ENCODE measurements around the gene ZNF385B. TPM values are rescaled to one million over a fixed set of nuclear protein-coding genes. Genes with fewer than 3 reads are reported as not detected.
"Not testable (repeated sequence)": the region's sequence is repeated elsewhere in the genome, so short reads cannot be mapped to it uniquely, and the experiment has no call there.

ZNF385B gene
- polyA plus RNA-seq, 1 experiment: not detected

GRCh38 chr2:179787601-179788000 lies 73.8 kb downstream of the ZNF385B start:
- CTCF ChIA-PET: interaction anchor here (1.0 kb wide), 1 partner anchor 377 kb away, joined by 3 read pairs; no protein-coding TSS in a partner anchor
- Histone ChIP-seq H3K27me3 (ENCODE audit: control insufficient read depth, insufficient read depth, low read length) (no peaks in the 10 kb centered on the region), H3K9me3 (ENCODE audit: control insufficient read depth, insufficient read depth, low read length) (no peaks in the 10 kb centered on the region), H3K4me3 (ENCODE audit: low read depth, low read length) (no peak overlapping the region), H3K27ac (ENCODE audit: low read depth, low read length) (no peak overlapping the region)
- no peak for DNase-seq (ENCODE audit: low read depth, low spot score)
- POLR2A ChIA-PET: no interaction called here
- TF ChIP-seq, protein P1, sequence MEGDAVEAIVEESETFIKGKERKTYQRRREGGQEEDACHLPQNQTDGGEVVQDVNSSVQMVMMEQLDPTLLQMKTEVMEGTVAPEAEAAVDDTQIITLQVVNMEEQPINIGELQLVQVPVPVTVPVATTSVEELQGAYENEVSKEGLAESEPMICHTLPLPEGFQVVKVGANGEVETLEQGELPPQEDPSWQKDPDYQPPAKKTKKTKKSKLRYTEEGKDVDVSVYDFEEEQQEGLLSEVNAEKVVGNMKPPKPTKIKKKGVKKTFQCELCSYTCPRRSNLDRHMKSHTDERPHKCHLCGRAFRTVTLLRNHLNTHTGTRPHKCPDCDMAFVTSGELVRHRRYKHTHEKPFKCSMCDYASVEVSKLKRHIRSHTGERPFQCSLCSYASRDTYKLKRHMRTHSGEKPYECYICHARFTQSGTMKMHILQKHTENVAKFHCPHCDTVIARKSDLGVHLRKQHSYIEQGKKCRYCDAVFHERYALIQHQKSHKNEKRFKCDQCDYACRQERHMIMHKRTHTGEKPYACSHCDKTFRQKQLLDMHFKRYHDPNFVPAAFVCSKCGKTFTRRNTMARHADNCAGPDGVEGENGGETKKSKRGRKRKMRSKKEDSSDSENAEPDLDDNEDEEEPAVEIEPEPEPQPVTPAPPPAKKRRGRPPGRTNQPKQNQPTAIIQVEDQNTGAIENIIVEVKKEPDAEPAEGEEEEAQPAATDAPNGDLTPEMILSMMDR (IDR thresholded peaks at IDR 0.05; ENCODE audit: low read depth, low read length): no peak

- CTCF ChIA-PET: no interaction called here
- TF ChIP-seq, protein P1 (IDR thresholded peaks at IDR 0.05; ENCODE audit: low read depth, low read length): no peak
Measured at GRCh38 chr2:179785902-179786301, 75.5 kb downstream of the ZNF385B start.

DNA sequence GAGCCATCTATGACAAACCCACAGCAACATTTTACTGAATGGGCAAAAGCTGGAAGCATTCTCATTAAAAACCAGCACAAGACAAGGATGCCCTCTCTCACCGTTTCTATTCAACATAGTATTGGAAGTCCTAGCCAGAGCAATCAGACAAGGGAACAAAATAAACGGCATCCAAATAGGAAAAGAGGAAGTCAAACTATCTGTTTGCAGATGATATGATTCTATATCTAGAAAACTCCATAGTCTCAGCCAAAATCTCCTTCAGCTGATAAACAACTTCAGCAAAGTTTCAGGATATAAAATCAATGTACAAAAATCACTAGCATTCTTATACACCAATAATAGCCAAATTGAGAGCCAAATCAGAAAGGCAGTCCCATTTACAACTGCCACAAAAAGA lies 79.1 kb downstream of the ZNF385B start:
- CTCF ChIA-PET; POLR2A ChIA-PET; DNase-seq (ENCODE audit: low read depth, low spot score): not testable (repeated sequence)

More at GRCh38 chr2:179785902-179786301, 75.5 kb downstream of the ZNF385B start:
- H3K4me3 ChIP-seq (ENCODE audit: low read depth, low read length): no peak overlapping the region
- no peak overlapping the region for H3K27ac ChIP-seq (ENCODE audit: low read depth, low read length)
- H3K27me3 ChIP-seq (ENCODE audit: control insufficient read depth, insufficient read depth, low read length): no peaks in the 10 kb centered on the region
- DNase-seq (ENCODE audit: low read depth, low spot score): no peak
- POLR2A ChIA-PET: no interaction called here
- no peaks in the 10 kb centered on the region for H3K9me3 ChIP-seq (ENCODE audit: control insufficient read depth, insufficient read depth, low read length)

GRCh38 chr2:179773986-179774385 lies 87.4 kb downstream of the ZNF385B start:
- Histone ChIP-seq H3K27ac (ENCODE audit: low read depth, low read length) (no peak overlapping the region), H3K27me3 (ENCODE audit: control insufficient read depth, insufficient read depth, low read length) (peaks cover 2% of the 10 kb centered on the region), H3K9me3 (ENCODE audit: control insufficient read depth, insufficient read depth, low read length) (no peaks in the 10 kb centered on the region), H3K4me3 (ENCODE audit: low read depth, low read length) (no peak overlapping the region)
- POLR2A ChIA-PET: no interaction called here
- CTCF ChIA-PET: no interaction called here
- TF ChIP-seq, protein P1 (IDR thresholded peaks at IDR 0.05; ENCODE audit: low read depth, low read length): no peak
- no peak for DNase-seq (ENCODE audit: low read depth, low spot score)

More for the DNA sequence above, 79.1 kb downstream of the ZNF385B start:
- H3K9me3 ChIP-seq (ENCODE audit: control insufficient read depth, insufficient read depth, low read length); H3K27me3 ChIP-seq (ENCODE audit: control insufficient read depth, insufficient read depth, low read length); H3K4me3 ChIP-seq (ENCODE audit: low read depth, low read length); H3K27ac ChIP-seq (ENCODE audit: low read depth, low read length): not testable (repeated sequence)

DNA sequence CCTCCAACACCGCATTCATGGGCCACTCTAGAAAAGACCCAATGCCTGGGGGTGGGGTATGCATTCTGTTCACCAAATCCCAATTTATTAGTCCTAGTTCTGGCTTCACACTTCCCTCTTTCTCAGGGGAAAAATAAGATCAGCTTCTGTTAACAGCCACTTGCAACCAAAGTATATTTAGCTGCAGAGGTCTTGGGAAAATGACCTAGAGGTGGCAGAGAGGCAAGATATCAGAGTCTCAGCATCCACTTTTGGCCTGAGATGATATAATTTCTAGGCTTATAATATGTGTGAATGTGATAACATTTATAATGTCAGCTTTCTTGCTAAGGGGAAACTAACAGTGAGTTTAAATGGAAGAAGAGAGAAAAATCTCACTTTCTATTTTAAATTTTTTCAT lies 89.1 kb downstream of the ZNF385B start:
- no peak overlapping the region for H3K27ac ChIP-seq (ENCODE audit: low read depth, low read length)
- no peak for DNase-seq (ENCODE audit: low read depth, low spot score)
- H3K9me3 ChIP-seq (ENCODE audit: control insufficient read depth, insufficient read depth, low read length): no peaks in the 10 kb centered on the region
- TF ChIP-seq, protein P1 (IDR thresholded peaks at IDR 0.05; ENCODE audit: low read depth, low read length): no peak
- POLR2A ChIA-PET: no interaction called here
- H3K4me3 ChIP-seq (ENCODE audit: low read depth, low read length): no peak overlapping the region
- no peaks in the 10 kb centered on the region for H3K27me3 ChIP-seq (ENCODE audit: control insufficient read depth, insufficient read depth, low read length)
- CTCF ChIA-PET: no interaction called here

- no peaks in the 10 kb centered on the region for H3K9me3 ChIP-seq (ENCODE audit: control insufficient read depth, insufficient read depth, low read length)
- TF ChIP-seq, protein P1 (IDR thresholded peaks at IDR 0.05; ENCODE audit: low read depth, low read length): no peak
- DNase-seq (ENCODE audit: low read depth, low spot score): no peak
- H3K4me3 ChIP-seq (ENCODE audit: low read depth, low read length): no peak overlapping the region
- ChIA-PET CTCF (no interaction called here), POLR2A (no interaction called here)
- H3K27me3 ChIP-seq (ENCODE audit: control insufficient read depth, insufficient read depth, low read length): no peaks in the 10 kb centered on the region
- H3K27ac ChIP-seq (ENCODE audit: low read depth, low read length): no peak overlapping the region
Measured at GRCh38 chr2:179771791-179772190, 89.6 kb downstream of the ZNF385B start.
